Parathyroid adenoma (tissue), 2 donors: ENCODE measurements around the gene MFSD6.

Experiments used
- H2AFZ ChIP-seq: fragments of 300-600 bp; sonication (generic); one replicate; pipeline ENCODE4 v1.7.0; 2017; ENCODE audit warnings: antibody characterized with exemption, mild to moderate bottlenecking
- H3K27ac ChIP-seq: fragments of 300-600 bp; sonication (generic); one replicate; pipeline ENCODE4 v1.7.0; 2017
- H3K27me3 ChIP-seq: fragments of 300-600 bp; sonication (generic); one replicate; pipeline ENCODE4 v1.7.0; 2017; ENCODE audit warnings: low read length; ENCODE audit not compliant: control insufficient read depth, insufficient read depth
- H3K36me3 ChIP-seq: fragments of 300-600 bp; sonication (generic); one replicate; pipeline ENCODE4 v1.7.0; 2017; ENCODE audit warnings: low read length; ENCODE audit not compliant: control insufficient read depth, insufficient read depth
- H3K4me1 ChIP-seq: fragments of 300-600 bp; sonication (generic); one replicate; pipeline ENCODE4 v1.7.0; 2017; ENCODE audit warnings: control low read depth
- H3K4me2 ChIP-seq: fragments of 300-600 bp; sonication (generic); one replicate; pipeline ENCODE4 v1.7.0; 2017; ENCODE audit warnings: low read length
- H3K4me3 ChIP-seq: fragments of 300-600 bp; sonication (generic); one replicate; pipeline ENCODE4 v1.7.0; 2017; ENCODE audit warnings: low read depth, low read length
- H3K79me2 ChIP-seq: fragments of 300-600 bp; sonication (generic); one replicate; pipeline ENCODE4 v1.7.0; 2017; ENCODE audit warnings: control low read depth
- H3K9ac ChIP-seq: fragments of 300-600 bp; sonication (generic); one replicate; pipeline ENCODE4 v1.7.0; 2017; ENCODE audit warnings: mild to moderate bottlenecking
- H3K9me3 ChIP-seq: fragments of 300-600 bp; sonication (generic); one replicate; pipeline ENCODE4 v1.7.0; 2017; ENCODE audit warnings: low read length; ENCODE audit not compliant: control insufficient read depth
- CTCF ChIP-seq: fragments of 300-600 bp; sonication (generic); IDR thresholded peaks from one replicate; pipeline ENCODE4 v1.7.0; 2017; ENCODE audit warnings: antibody characterized with exemption, mild to moderate bottlenecking
- donor health status: primary hyperparathyroidism.

MFSD6 gene

GRCh38 chr2:190481339-190481738 lies 73.2 kb downstream of the MFSD6 start:
- no peaks in the 10 kb centered on the region for H3K9me3 ChIP-seq
- H3K27ac ChIP-seq = no peak overlapping the region
- H3K4me2 ChIP-seq = no peak overlapping the region
- H3K9ac ChIP-seq = no peak overlapping the region
- peaks cover 2% of the 10 kb centered on the region for H3K79me2 ChIP-seq
- H2AFZ ChIP-seq = no peak overlapping the region
- no peaks in the 10 kb centered on the region for H3K27me3 ChIP-seq
- H3K36me3 ChIP-seq = no peaks in the 10 kb centered on the region
- H3K4me3 ChIP-seq = no peak overlapping the region
- TF ChIP-seq CTCF = no peak
- peaks cover 2% of the 10 kb centered on the region for H3K4me1 ChIP-seq

- no peaks in the 10 kb centered on the region for H3K9me3 ChIP-seq
- no peaks in the 10 kb centered on the region for H3K36me3 ChIP-seq
- no peak overlapping the region for H3K9ac ChIP-seq
- no peak overlapping the region for H2AFZ ChIP-seq
- H3K4me1 ChIP-seq = peaks cover 3% of the 10 kb centered on the region
- no peak overlapping the region for H3K4me2 ChIP-seq
- H3K27me3 ChIP-seq = no peaks in the 10 kb centered on the region
- peaks cover 8% of the 10 kb centered on the region for H3K79me2 ChIP-seq
- TF ChIP-seq CTCF = no peak
- H3K27ac ChIP-seq = no peak overlapping the region
- H3K4me3 ChIP-seq = no peak overlapping the region
Observed at GRCh38 chr2:190482451-190482850, 74.3 kb downstream of the MFSD6 start.

- Histone ChIP-seq H3K9me3 (no peaks in the 10 kb centered on the region), H3K27me3 (no peaks in the 10 kb centered on the region), H3K9ac (no peak overlapping the region), H3K36me3 (no peaks in the 10 kb centered on the region), H3K79me2 (peaks cover 18% of the 10 kb centered on the region), H3K4me3 (no peak overlapping the region), H3K27ac (no peak overlapping the region), H2AFZ (no peak overlapping the region), H3K4me2 (no peak overlapping the region), H3K4me1 (peaks cover 3% of the 10 kb centered on the region)
- TF ChIP-seq CTCF = no peak
Observed at GRCh38 chr2:190486037-190486623, 78.0 kb downstream of the MFSD6 start.

GRCh38 chr2:190488516-190489233 lies 80.5 kb downstream of the MFSD6 start:
- no peaks in the 10 kb centered on the region for H3K9me3 ChIP-seq
- H3K4me3 ChIP-seq = no peak overlapping the region
- no peak overlapping the region for H3K4me2 ChIP-seq
- peaks cover 3% of the 10 kb centered on the region for H3K4me1 ChIP-seq
- no peak overlapping the region for H2AFZ ChIP-seq
- no peaks in the 10 kb centered on the region for H3K36me3 ChIP-seq
- H3K9ac ChIP-seq = no peak overlapping the region
- peaks cover 16% of the 10 kb centered on the region for H3K79me2 ChIP-seq
- H3K27ac ChIP-seq = no peak overlapping the region
- no peak for TF ChIP-seq CTCF
- H3K27me3 ChIP-seq = no peaks in the 10 kb centered on the region

GRCh38 chr2:190489475-190489874 lies 81.3 kb downstream of the MFSD6 start:
- peaks cover 3% of the 10 kb centered on the region for H3K4me1 ChIP-seq
- no peaks in the 10 kb centered on the region for H3K9me3 ChIP-seq
- H3K4me3 ChIP-seq = no peak overlapping the region
- no peak for TF ChIP-seq CTCF
- peaks cover 18% of the 10 kb centered on the region for H3K79me2 ChIP-seq
- no peak overlapping the region for H3K27ac ChIP-seq
- H3K27me3 ChIP-seq = no peaks in the 10 kb centered on the region
- no peaks in the 10 kb centered on the region for H3K36me3 ChIP-seq
- H3K4me2 ChIP-seq = no peak overlapping the region
- no peak overlapping the region for H3K9ac ChIP-seq
- no peak overlapping the region for H2AFZ ChIP-seq
